Jurkat, Clone E6-1 (cell line): ENCODE measurements around the gene RNF113B.

Experiments
- DNase-seq: peaks from one replicate; pipeline ENCODE4 v3.0.0-alpha.2; 2011; ENCODE audit warnings: low read depth, low spot score
- H3K4me3 ChIP-seq: 2 replicates; pipeline ENCODE4 v1.5.1; 2011; ENCODE audit warnings: mild to moderate bottlenecking, low read length, control low read depth, moderate library complexity

RNF113B gene

GRCh38 chr13:98181111-98181815 lies 4.2 kb upstream of the RNF113B start:
- no peak overlapping the region for H3K4me3 ChIP-seq
- no peak for DNase-seq

- no peak overlapping the region for H3K4me3 ChIP-seq
- no peak for DNase-seq
These were observed 3.0 kb upstream of the RNF113B start for GRCh38 chr13:98180092-98180491.

GRCh38 chr13:98175823-98176222 lies 1.2 kb downstream of the RNF113B start:
- no peak for DNase-seq
- no peak overlapping the region for H3K4me3 ChIP-seq

- DNase-seq = no peak
- H3K4me3 ChIP-seq = no peak overlapping the region
These were observed 2.0 kb downstream of the RNF113B start for GRCh38 chr13:98175043-98175442.

- no peak overlapping the region for H3K4me3 ChIP-seq
- DNase-seq = no peak
These were observed 2.8 kb downstream of the RNF113B start for GRCh38 chr13:98174307-98174706.

GRCh38 chr13:98173431-98174152 lies 3.5 kb downstream of the RNF113B start:
- no peak for DNase-seq
- H3K4me3 ChIP-seq = no peak overlapping the region

GRCh38 chr13:98172590-98173422 lies 4.3 kb downstream of the RNF113B start:
- no peak for DNase-seq
- no peak overlapping the region for H3K4me3 ChIP-seq

- H3K4me3 ChIP-seq = no peak overlapping the region
- no peak for DNase-seq
These were observed 5.0 kb downstream of the RNF113B start for GRCh38 chr13:98171900-98172589.

- no peak for DNase-seq
- no peak overlapping the region for H3K4me3 ChIP-seq
These were observed 7.7 kb downstream of the RNF113B start for GRCh38 chr13:98169331-98169730.

- H3K4me3 ChIP-seq = no peak overlapping the region
- DNase-seq = no peak
These were observed 14.1 kb downstream of the RNF113B start for GRCh38 chr13:98162935-98163334.

GRCh38 chr13:98158172-98158899 lies 18.7 kb downstream of the RNF113B start:
- H3K4me3 ChIP-seq = no peak overlapping the region
- DNase-seq = no peak

- no peak overlapping the region for H3K4me3 ChIP-seq
- DNase-seq = no peak
These were observed 19.5 kb downstream of the RNF113B start for GRCh38 chr13:98157609-98158008.

GRCh38 chr13:98157188-98157587 lies 19.9 kb downstream of the RNF113B start:
- DNase-seq = no peak
- no peak overlapping the region for H3K4me3 ChIP-seq

- no peak for DNase-seq
- no peak overlapping the region for H3K4me3 ChIP-seq
These were observed 20.8 kb downstream of the RNF113B start for GRCh38 chr13:98156259-98156658.

- DNase-seq = no peak
- no peak overlapping the region for H3K4me3 ChIP-seq
These were observed 21.5 kb downstream of the RNF113B start for GRCh38 chr13:98155475-98156109.

- no peak for DNase-seq
- no peak overlapping the region for H3K4me3 ChIP-seq
These were observed 26.1 kb downstream of the RNF113B start for GRCh38 chr13:98150832-98151479.

- DNase-seq = no peak
- H3K4me3 ChIP-seq = no peak overlapping the region
These were observed 29.5 kb downstream of the RNF113B start for GRCh38 chr13:98147521-98147920.

GRCh38 chr13:98144801-98145350 lies 32.2 kb downstream of the RNF113B start:
- DNase-seq = no peak
- H3K4me3 ChIP-seq = no peak overlapping the region
